Neuronal stem cell (in vitro differentiated cells): ENCODE data around the gene RNPC3.
"Not testable (repeated sequence)": the region's sequence is repeated elsewhere in the genome, so short reads cannot be mapped to it uniquely, and the experiment has no call there.

Experiments used
- DNase-seq: peaks from one replicate; pipeline ENCODE4 v3.0.0-alpha.2; 2013; ENCODE audit warnings: low spot score
- H2AFZ ChIP-seq: one replicate; pipeline ENCODE4 v1.6.1; 2013; ENCODE audit warnings: mild to moderate bottlenecking, low read length, inconsistent platforms
- H2AK5ac ChIP-seq: 2 replicates; pipeline ENCODE4 v1.6.1; 2013; ENCODE audit warnings: low read depth, mild to moderate bottlenecking, inconsistent platforms, low read length, moderate library complexity, mixed read lengths
- H2BK120ac ChIP-seq: 2 replicates; pipeline ENCODE4 v1.6.1; 2013; ENCODE audit warnings: low read depth, mild to moderate bottlenecking, inconsistent platforms, low read length, moderate library complexity, mixed read lengths
- H2BK12ac ChIP-seq: one replicate; pipeline ENCODE4 v1.6.1; 2013; ENCODE audit warnings: low read length, inconsistent platforms
- H2BK15ac ChIP-seq: 2 replicates; pipeline ENCODE4 v1.6.1; 2013; ENCODE audit warnings: mild to moderate bottlenecking, low read length, inconsistent platforms, mixed read lengths
- H2BK5ac ChIP-seq: one replicate; pipeline ENCODE4 v1.6.1; 2013; ENCODE audit warnings: inconsistent platforms, mild to moderate bottlenecking, low read length, moderate library complexity
- H3K14ac ChIP-seq: one replicate; pipeline ENCODE4 v1.6.1; 2013; ENCODE audit warnings: low read length, inconsistent platforms
- H3K18ac ChIP-seq: 2 replicates; pipeline ENCODE4 v1.6.1; 2013; ENCODE audit warnings: low read length, inconsistent platforms
- H3K23ac ChIP-seq: 2 replicates; pipeline ENCODE4 v1.6.1; 2013; ENCODE audit warnings: low read depth, mild to moderate bottlenecking, mixed read lengths, low read length, inconsistent platforms; ENCODE audit not compliant: poor library complexity
- H3K27ac ChIP-seq: replicated peaks from 3 replicates; pipeline ENCODE4 v1.5.1; 2013; ENCODE audit warnings: low read length, inconsistent platforms
- H3K27me3 ChIP-seq, 3 experiments: 2 replicates each; pipeline ENCODE4 v1.6.1; 2013; ENCODE audit warnings: low read length in 3 of 3, mild to moderate bottlenecking in 2 of 3, inconsistent platforms in 1 of 3, low read depth in 1 of 3, mixed read lengths in 1 of 3, moderate library complexity in 1 of 3; ENCODE audit not compliant: control insufficient read depth in 3 of 3, insufficient read depth in 3 of 3
- H3K36me3 ChIP-seq, 2 donors: replicated peaks in 1 of 2; 2 replicates each; pipeline ENCODE4 v1.6.1; 2013; ENCODE audit warnings: low read length in 2 of 2; ENCODE audit not compliant: control insufficient read depth in 2 of 2, insufficient read depth in 2 of 2
- H3K4ac ChIP-seq: 2 replicates; pipeline ENCODE4 v1.6.1; 2013; ENCODE audit warnings: inconsistent platforms, mild to moderate bottlenecking, low read length, moderate library complexity
- H3K4me1 ChIP-seq, 2 donors: 1 replicate in 1 of 2; 2 replicates in 1 of 2; pipeline ENCODE4 v1.6.1; 2013; ENCODE audit warnings: low read length in 2 of 2, low read depth in 1 of 2; ENCODE audit not compliant: control insufficient read depth in 2 of 2, insufficient read depth in 1 of 2
- H3K4me2 ChIP-seq: one replicate; pipeline ENCODE4 v1.6.1; 2013; ENCODE audit warnings: mild to moderate bottlenecking, low read length, inconsistent platforms; ENCODE audit not compliant: insufficient read depth, poor library complexity, severe bottlenecking
- H3K4me3 ChIP-seq, 2 donors: 2 replicates each; pipeline ENCODE4 v1.5.1; 2013; ENCODE audit warnings: low read length in 2 of 2, mild to moderate bottlenecking in 2 of 2, inconsistent platforms in 1 of 2, moderate library complexity in 1 of 2
- H3K79me1 ChIP-seq: one replicate; pipeline ENCODE4 v1.6.1; 2013; ENCODE audit warnings: low read depth, mild to moderate bottlenecking, inconsistent platforms, low read length, moderate library complexity
- H3K9ac ChIP-seq: one replicate; pipeline ENCODE4 v1.6.1; 2013; ENCODE audit warnings: mild to moderate bottlenecking, low read depth, low read length, inconsistent platforms; ENCODE audit not compliant: poor library complexity
- H3K9me3 ChIP-seq, 2 donors: replicated peaks in 1 of 2; 2 replicates each; pipeline versions ENCODE3 to v1.6.1; 2013; ENCODE audit warnings: low read length in 2 of 2, mild to moderate bottlenecking in 2 of 2, inconsistent platforms in 1 of 2, low read depth in 1 of 2, mixed read lengths in 1 of 2, moderate library complexity in 1 of 2; ENCODE audit not compliant: control insufficient read depth in 2 of 2, insufficient read depth in 1 of 2
- H4K8ac ChIP-seq: one replicate; pipeline ENCODE4 v1.6.1; 2013; ENCODE audit warnings: low read depth, mild to moderate bottlenecking, inconsistent platforms, low read length, moderate library complexity
- H4K91ac ChIP-seq: one replicate; pipeline ENCODE4 v1.6.1; 2013; ENCODE audit warnings: low read length, low read depth, mild to moderate bottlenecking, inconsistent platforms; ENCODE audit not compliant: poor library complexity
- WGBS, 2 donors: extraction: QIAGEN DNeasy Blood & Tissue Kit; methylation state at CpG; one replicate each; pipeline ENCODE4 v1.1.7; 2013; ENCODE audit warnings: missing lambda C conversion rate in 2 of 2, mixed read lengths in 1 of 2; ENCODE audit not compliant: insufficient read length in 2 of 2, insufficient replicate concordance in 1 of 2; ENCODE audit errors: extremely low coverage in 2 of 2; 5-methylcytosine and 5-hydroxymethylcytosine counted together

RNPC3 gene

GRCh38 chr1:103576784-103577183, 51.3 kb downstream of the RNPC3 start:
- H3K36me3 ChIP-seq, H3K79me1 ChIP-seq, H2AK5ac ChIP-seq, H2BK12ac ChIP-seq, H3K9me3 ChIP-seq, H3K4me3 ChIP-seq, H3K4ac ChIP-seq, H3K27me3 ChIP-seq, H2BK15ac ChIP-seq, H3K23ac ChIP-seq, DNase-seq, H3K14ac ChIP-seq, H2BK5ac ChIP-seq, H3K4me1 ChIP-seq, H3K18ac ChIP-seq, H3K9ac ChIP-seq, H2BK120ac ChIP-seq, H2AFZ ChIP-seq, H3K27ac ChIP-seq, H3K4me2 ChIP-seq, H4K8ac ChIP-seq, H4K91ac ChIP-seq: not testable (repeated sequence)
- no CpG with 5 or more reads among the region's 5 CpGs for WGBS, 2 donors

GRCh38 chr1:103582464-103582863, 57.0 kb downstream of the RNPC3 start:
- WGBS, 2 donors, result no CpG with 5 or more reads among the region's 1 CpG
- no peak overlapping the region for H3K27ac ChIP-seq

GRCh38 chr1:103583887-103584286, 58.4 kb downstream of the RNPC3 start:
- Histone ChIP-seq H3K4ac (no peak overlapping the region), H3K4me3 (no peak overlapping the region), H4K91ac (no peak overlapping the region), H2BK15ac (no peak overlapping the region), H2BK12ac (no peak overlapping the region), H2BK120ac (no peak overlapping the region), H3K9ac (no peak overlapping the region), H3K9me3 (peaks cover 0 to 4% of the 10 kb centered on the region in 2 donors), H3K18ac (no peak overlapping the region), H3K14ac (no peak overlapping the region), H3K79me1 (no peaks in the 10 kb centered on the region), H3K23ac (no peak overlapping the region), H3K27ac (no peak overlapping the region), H2AK5ac (no peak overlapping the region), H2BK5ac (no peak overlapping the region), H3K36me3 (no peaks in the 10 kb centered on the region), H2AFZ (no peak overlapping the region), H3K4me1 (no peaks in the 10 kb centered on the region), H3K27me3 (no peaks in the 10 kb centered on the region), H4K8ac (no peak overlapping the region), H3K4me2 (no peak overlapping the region)
- no CpG with 5 or more reads among the region's 3 CpGs for WGBS, 2 donors
- DNase-seq, result no peak

More at GRCh38 chr1:103582464-103582863, 57.0 kb downstream of the RNPC3 start:
- H3K18ac ChIP-seq, result no peak overlapping the region
- H3K4me2 ChIP-seq, result no peak overlapping the region
- no peak overlapping the region for H3K9ac ChIP-seq
- no peak overlapping the region for H2BK120ac ChIP-seq
- no peak overlapping the region for H2AK5ac ChIP-seq
- H3K36me3 ChIP-seq, result no peaks in the 10 kb centered on the region
- no peak overlapping the region for H4K91ac ChIP-seq
- H2BK5ac ChIP-seq, result no peak overlapping the region
- no peak overlapping the region for H2BK15ac ChIP-seq
- H3K27me3 ChIP-seq, result no peaks in the 10 kb centered on the region
- H3K9me3 ChIP-seq, result peaks cover 0 to under 1% of the 10 kb centered on the region in 2 donors
- no peak overlapping the region for H3K4ac ChIP-seq
- no peak overlapping the region for H4K8ac ChIP-seq
- no peak for DNase-seq
- H3K4me3 ChIP-seq, result no peak overlapping the region
- H2BK12ac ChIP-seq, result no peak overlapping the region
- H3K23ac ChIP-seq, result no peak overlapping the region
- no peak overlapping the region for H3K14ac ChIP-seq
- H2AFZ ChIP-seq, result no peak overlapping the region
- no peaks in the 10 kb centered on the region for H3K4me1 ChIP-seq
- no peaks in the 10 kb centered on the region for H3K79me1 ChIP-seq

- no peak overlapping the region for H3K4me3 ChIP-seq
- no peak overlapping the region for H2AK5ac ChIP-seq
- H3K18ac ChIP-seq, result no peak overlapping the region
- no peak overlapping the region for H3K9ac ChIP-seq
- peaks cover 0 to 4% of the 10 kb centered on the region in 2 donors for H3K9me3 ChIP-seq
- no peak overlapping the region for H3K4me2 ChIP-seq
- H2BK5ac ChIP-seq, result no peak overlapping the region
- no CpG with 5 or more reads among the region's 2 CpGs for WGBS, 2 donors
- no peaks in the 10 kb centered on the region for H3K36me3 ChIP-seq
- H2BK15ac ChIP-seq, result no peak overlapping the region
- no peak overlapping the region for H4K8ac ChIP-seq
- no peaks in the 10 kb centered on the region for H3K27me3 ChIP-seq
- no peak overlapping the region for H2AFZ ChIP-seq
- no peaks in the 10 kb centered on the region for H3K4me1 ChIP-seq
- DNase-seq, result no peak
- no peaks in the 10 kb centered on the region for H3K79me1 ChIP-seq
- H3K14ac ChIP-seq, result no peak overlapping the region
- no peak overlapping the region for H3K27ac ChIP-seq
- H4K91ac ChIP-seq, result no peak overlapping the region
- no peak overlapping the region for H2BK120ac ChIP-seq
- no peak overlapping the region for H2BK12ac ChIP-seq
- no peak overlapping the region for H3K4ac ChIP-seq
- no peak overlapping the region for H3K23ac ChIP-seq
These were observed 59.0 kb downstream of the RNPC3 start for GRCh38 chr1:103584537-103584936.
